ENCODE measurements around the gene ITGA11. TPM values are rescaled to one million over a fixed set of nuclear protein-coding genes. Genes with fewer than 3 reads are reported as not detected.

Gene ITGA11
- total and polyA plus RNA-seq, 2 donors from 2014 or later, result 3.4 to 11.1 TPM

DNA sequence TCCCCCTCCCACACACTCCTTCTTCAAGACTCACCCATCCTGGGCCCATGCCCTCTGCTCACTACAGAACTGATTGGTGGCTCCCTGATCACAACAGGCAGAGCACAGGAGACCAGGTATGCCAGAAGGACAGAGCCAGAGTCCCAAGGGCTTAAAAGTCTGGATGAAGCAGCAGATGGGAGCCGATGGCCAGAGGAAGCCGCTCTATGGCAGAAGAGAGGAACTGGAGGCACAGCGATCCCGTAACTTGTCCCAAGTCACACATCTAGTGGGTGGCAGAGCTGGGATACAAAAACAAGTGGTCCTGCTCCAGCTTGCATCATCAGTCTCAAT, 20.7 kb downstream of the ITGA11 start:
- H3K4me3 ChIP-seq (ENCODE audit: low read length in 3 of 3), result no peak overlapping the region
- no peak overlapping the region for H3K9ac ChIP-seq (ENCODE audit: low read length in 3 of 3)
- intact Hi-C loops (cut with DNase I), result no loop called here
- FAIRE-seq (no peak), DNase-seq (peak in 3 of 5 donors; percentile 1 to 18 (median 6))
- no peaks in the 10 kb centered on the region for H3K27me3 ChIP-seq (ENCODE audit: control insufficient read depth, insufficient read depth, low read length)
- no peaks in the 10 kb centered on the region for H3K9me3 ChIP-seq (ENCODE audit: control insufficient read depth in 2 of 3, insufficient read depth in 1 of 3, low read length in 3 of 3)
- TF ChIP-seq CTCF (IDR thresholded peaks at IDR 0.05; ENCODE audit: borderline replicate concordance, extremely low read depth, insufficient read depth), result no peak
- no peak overlapping the region for H3K27ac ChIP-seq (ENCODE audit: low read depth in 2 of 2, low read length in 2 of 2)
- H3K4me1 ChIP-seq (ENCODE audit: control insufficient read depth in 2 of 3, insufficient read depth in 2 of 3, low read depth in 1 of 3, low read length in 3 of 3), result peaks cover 0 to 4% (median 0%) of the 10 kb centered on the region in 3 donors
- H3K36me3 ChIP-seq (ENCODE audit: control insufficient read depth in 2 of 3, insufficient read depth in 3 of 3, low read length in 3 of 3), result no peaks in the 10 kb centered on the region

DNA sequence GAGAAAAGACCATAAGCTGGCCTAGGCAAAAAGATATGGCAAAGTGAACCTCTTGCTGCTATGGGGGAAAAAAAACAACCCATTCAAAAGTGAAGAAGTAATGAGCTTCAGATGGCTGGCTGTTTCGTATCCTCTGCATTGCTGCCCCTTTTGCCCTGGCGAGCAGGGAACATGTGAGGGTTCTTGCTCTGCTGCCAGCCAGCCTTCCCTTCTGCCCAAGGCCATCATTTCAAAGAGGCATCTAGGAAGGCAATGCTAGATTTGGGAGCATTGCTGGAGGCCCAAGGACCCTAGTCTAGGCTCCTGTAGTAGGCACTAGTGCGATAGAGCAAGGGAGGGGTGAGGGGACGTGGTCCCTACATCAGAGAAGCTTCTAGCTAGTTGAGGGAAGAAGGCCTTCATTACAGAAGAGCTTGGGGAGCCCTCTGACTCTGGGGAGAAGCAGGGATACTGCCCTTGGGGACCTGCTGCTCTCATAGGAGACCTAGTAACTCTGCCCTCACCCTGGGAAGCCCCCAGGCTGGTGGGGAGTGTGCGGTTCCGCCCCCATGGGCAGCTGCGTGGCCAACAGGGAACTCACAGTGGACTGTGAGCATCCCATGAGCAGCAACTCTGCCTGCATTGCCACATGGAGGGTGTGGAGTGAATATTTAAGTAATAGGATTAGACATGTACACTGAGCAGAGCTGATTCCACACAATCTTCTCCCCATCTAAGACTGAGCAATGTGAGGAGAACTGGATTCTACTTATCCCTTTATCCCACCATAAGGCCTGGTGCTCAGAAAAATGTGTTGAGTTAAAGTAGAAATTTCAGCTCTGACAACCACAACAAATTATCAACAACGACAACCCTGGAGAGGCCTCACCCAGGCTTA, 21.3 kb downstream of the ITGA11 start:
- intact Hi-C loops (cut with DNase I), result no loop called here
- no peak overlapping the region for H3K9ac ChIP-seq (ENCODE audit: low read length in 3 of 3)
- H3K27me3 ChIP-seq (ENCODE audit: control insufficient read depth, insufficient read depth, low read length), result no peaks in the 10 kb centered on the region
- H3K9me3 ChIP-seq (ENCODE audit: control insufficient read depth in 2 of 3, insufficient read depth in 1 of 3, low read length in 3 of 3), result no peaks in the 10 kb centered on the region
- no peak for FAIRE-seq
- TF ChIP-seq CTCF (IDR thresholded peaks at IDR 0.05; ENCODE audit: borderline replicate concordance, extremely low read depth, insufficient read depth), result no peak
- DNase-seq, result peak in 3 of 5 donors; percentile 4 to 29 (median 16)
- peaks cover 0 to 4% (median 0%) of the 10 kb centered on the region in 3 donors for H3K4me1 ChIP-seq (ENCODE audit: control insufficient read depth in 2 of 3, insufficient read depth in 2 of 3, low read depth in 1 of 3, low read length in 3 of 3)
- no peaks in the 10 kb centered on the region for H3K36me3 ChIP-seq (ENCODE audit: control insufficient read depth in 2 of 3, insufficient read depth in 3 of 3, low read length in 3 of 3)
- no peak overlapping the region for H3K27ac ChIP-seq (ENCODE audit: low read depth in 2 of 2, low read length in 2 of 2)
- no peak overlapping the region for H3K4me3 ChIP-seq (ENCODE audit: low read length in 3 of 3)

- H3K27me3 ChIP-seq (ENCODE audit: control insufficient read depth, insufficient read depth, low read length), result no peaks in the 10 kb centered on the region
- no peak overlapping the region for H3K27ac ChIP-seq (ENCODE audit: low read depth in 2 of 2, low read length in 2 of 2)
- H3K4me1 ChIP-seq (ENCODE audit: control insufficient read depth in 2 of 3, insufficient read depth in 2 of 3, low read depth in 1 of 3, low read length in 3 of 3), result peaks cover 0 to 4% (median 0%) of the 10 kb centered on the region in 3 donors
- H3K4me3 ChIP-seq (ENCODE audit: low read length in 3 of 3), result no peak overlapping the region
- FAIRE-seq (no peak), DNase-seq (peak in 3 of 5 donors; percentile 6 to 47 (median 9))
- no peaks in the 10 kb centered on the region for H3K36me3 ChIP-seq (ENCODE audit: control insufficient read depth in 2 of 3, insufficient read depth in 3 of 3, low read length in 3 of 3)
- intact Hi-C loops (cut with DNase I), result no loop called here
- H3K9me3 ChIP-seq (ENCODE audit: control insufficient read depth in 2 of 3, insufficient read depth in 1 of 3, low read length in 3 of 3), result no peaks in the 10 kb centered on the region
- no peak overlapping the region for H3K9ac ChIP-seq (ENCODE audit: low read length in 3 of 3)
- no peak for TF ChIP-seq CTCF (IDR thresholded peaks at IDR 0.05; ENCODE audit: borderline replicate concordance, extremely low read depth, insufficient read depth)
These were observed 22.1 kb downstream of the ITGA11 start for GRCh38 chr15:68409736-68410370.

All from kidney (tissue), 14 donors.